DND-41 (cell line): ENCODE measurements around the gene PLEKHS1.

ENCODE experiments used
- ATAC-seq: fragments of 200-7000 bp; cut with Tn5 transposase; 3 replicates; pipeline ENCODE4 v1.9.1; 2021; ENCODE audit warnings: low read depth; ENCODE audit not compliant: insufficient read depth
- DNase-seq: peaks from one replicate; pipeline ENCODE4 v3.0.0-alpha.2; 2020
- H2AFZ ChIP-seq: 2 replicates; pipeline ENCODE4 v1.6.0; 2012; ENCODE audit warnings: low read depth, low read length
- H3K27ac ChIP-seq: 2 replicates; pipeline ENCODE4 v1.5.1; 2012; ENCODE audit warnings: low read length, inconsistent platforms
- H3K27me3 ChIP-seq: fragments of 200-600 bp; sonication (generic); 2 replicates; pipeline ENCODE4 v1.6.0; 2012; ENCODE audit warnings: low read length, mild to moderate bottlenecking, inconsistent platforms; ENCODE audit not compliant: insufficient read depth, poor library complexity
- H3K36me3 ChIP-seq: 2 replicates; pipeline ENCODE4 v1.5.1; 2012; ENCODE audit warnings: low read length, inconsistent platforms; ENCODE audit not compliant: insufficient read depth
- H3K4me1 ChIP-seq: 2 replicates; pipeline ENCODE4 v1.5.1; 2012; ENCODE audit warnings: mild to moderate bottlenecking, low read length; ENCODE audit not compliant: insufficient read depth
- H3K4me2 ChIP-seq: 2 replicates; pipeline ENCODE4 v1.6.0; 2012; ENCODE audit warnings: mild to moderate bottlenecking, moderate library complexity, low read length, inconsistent platforms; ENCODE audit not compliant: insufficient read depth
- H3K4me3 ChIP-seq, 2 experiments: fragments of 200-600 bp in 1 of 2; shearing (Covaris generic) in 1 of 2; 2 replicates each; pipeline ENCODE4 v1.5.1; 2012 to 2016; ENCODE audit warnings: inconsistent platforms in 2 of 2, low read length in 2 of 2, mild to moderate bottlenecking in 2 of 2, low read depth in 1 of 2, moderate library complexity in 1 of 2
- H3K79me2 ChIP-seq: 2 replicates; pipeline ENCODE4 v1.6.0; 2012; ENCODE audit warnings: low read length, inconsistent platforms; ENCODE audit not compliant: insufficient read depth
- H3K9ac ChIP-seq: 2 replicates; pipeline ENCODE4 v1.6.0; 2012; ENCODE audit warnings: low read depth, mild to moderate bottlenecking, inconsistent platforms, low read length, moderate library complexity
- H3K9me3 ChIP-seq: 2 replicates; pipeline ENCODE4 v1.5.1; 2012; ENCODE audit warnings: low read length, moderate library complexity, mild to moderate bottlenecking, inconsistent platforms; ENCODE audit not compliant: insufficient read depth, severe bottlenecking
- H4K20me1 ChIP-seq: 2 replicates; pipeline ENCODE4 v1.6.0; 2012; ENCODE audit warnings: low read length; ENCODE audit not compliant: insufficient read depth
- EZH2 ChIP-seq: IDR thresholded peaks from 3 replicates; pipeline ENCODE4 v1.6.1; 2012; ENCODE audit warnings: borderline replicate concordance, low read depth, mild to moderate bottlenecking, moderate library complexity, low read length, inconsistent platforms; ENCODE audit not compliant: severe bottlenecking
- TF ChIP-seq, protein P1 (sequence below): IDR thresholded peaks from 2 replicates; pipeline ENCODE4 v1.5.1; 2012; ENCODE audit warnings: borderline replicate concordance, low read length, moderate library complexity, mild to moderate bottlenecking; ENCODE audit not compliant: poor library complexity, severe bottlenecking; ENCODE audit errors: extremely low read depth

Gene PLEKHS1

GRCh38 chr10:113713640-113713982 lies 37.9 kb upstream of the PLEKHS1 start:
- no peak for TF ChIP-seq EZH2
- TF ChIP-seq, protein P1, sequence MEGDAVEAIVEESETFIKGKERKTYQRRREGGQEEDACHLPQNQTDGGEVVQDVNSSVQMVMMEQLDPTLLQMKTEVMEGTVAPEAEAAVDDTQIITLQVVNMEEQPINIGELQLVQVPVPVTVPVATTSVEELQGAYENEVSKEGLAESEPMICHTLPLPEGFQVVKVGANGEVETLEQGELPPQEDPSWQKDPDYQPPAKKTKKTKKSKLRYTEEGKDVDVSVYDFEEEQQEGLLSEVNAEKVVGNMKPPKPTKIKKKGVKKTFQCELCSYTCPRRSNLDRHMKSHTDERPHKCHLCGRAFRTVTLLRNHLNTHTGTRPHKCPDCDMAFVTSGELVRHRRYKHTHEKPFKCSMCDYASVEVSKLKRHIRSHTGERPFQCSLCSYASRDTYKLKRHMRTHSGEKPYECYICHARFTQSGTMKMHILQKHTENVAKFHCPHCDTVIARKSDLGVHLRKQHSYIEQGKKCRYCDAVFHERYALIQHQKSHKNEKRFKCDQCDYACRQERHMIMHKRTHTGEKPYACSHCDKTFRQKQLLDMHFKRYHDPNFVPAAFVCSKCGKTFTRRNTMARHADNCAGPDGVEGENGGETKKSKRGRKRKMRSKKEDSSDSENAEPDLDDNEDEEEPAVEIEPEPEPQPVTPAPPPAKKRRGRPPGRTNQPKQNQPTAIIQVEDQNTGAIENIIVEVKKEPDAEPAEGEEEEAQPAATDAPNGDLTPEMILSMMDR = no peak
- H2AFZ ChIP-seq = no peak overlapping the region
- no peaks in the 10 kb centered on the region for H3K27me3 ChIP-seq
- no peak overlapping the region for H3K9ac ChIP-seq
- no peaks in the 10 kb centered on the region for H3K4me1 ChIP-seq
- H3K4me2 ChIP-seq = no peak overlapping the region
- H4K20me1 ChIP-seq = peaks cover 22% of the 10 kb centered on the region
- peaks cover 25% of the 10 kb centered on the region for H3K79me2 ChIP-seq
- H3K36me3 ChIP-seq = peaks cover 29% of the 10 kb centered on the region
- DNase-seq (no peak), ATAC-seq (no peak)
- no peak overlapping the region for H3K27ac ChIP-seq
- H3K9me3 ChIP-seq = no peaks in the 10 kb centered on the region
- H3K4me3 ChIP-seq = no peak overlapping the region

- no peak overlapping the region for H3K9ac ChIP-seq
- no peaks in the 10 kb centered on the region for H3K27me3 ChIP-seq
- H3K36me3 ChIP-seq = peaks cover 31% of the 10 kb centered on the region
- DNase-seq = no peak
- no peak overlapping the region for H3K4me3 ChIP-seq
- no peak for ATAC-seq
- peaks cover 25% of the 10 kb centered on the region for H3K79me2 ChIP-seq
- no peaks in the 10 kb centered on the region for H3K4me1 ChIP-seq
- no peak overlapping the region for H3K27ac ChIP-seq
- H2AFZ ChIP-seq = no peak overlapping the region
- no peak for TF ChIP-seq EZH2
- TF ChIP-seq, protein P1 = no peak
- H3K9me3 ChIP-seq = no peaks in the 10 kb centered on the region
- H3K4me2 ChIP-seq = no peak overlapping the region
- H4K20me1 ChIP-seq = peaks cover 19% of the 10 kb centered on the region
These were observed 35.2 kb upstream of the PLEKHS1 start for GRCh38 chr10:113716109-113716910.

DNA sequence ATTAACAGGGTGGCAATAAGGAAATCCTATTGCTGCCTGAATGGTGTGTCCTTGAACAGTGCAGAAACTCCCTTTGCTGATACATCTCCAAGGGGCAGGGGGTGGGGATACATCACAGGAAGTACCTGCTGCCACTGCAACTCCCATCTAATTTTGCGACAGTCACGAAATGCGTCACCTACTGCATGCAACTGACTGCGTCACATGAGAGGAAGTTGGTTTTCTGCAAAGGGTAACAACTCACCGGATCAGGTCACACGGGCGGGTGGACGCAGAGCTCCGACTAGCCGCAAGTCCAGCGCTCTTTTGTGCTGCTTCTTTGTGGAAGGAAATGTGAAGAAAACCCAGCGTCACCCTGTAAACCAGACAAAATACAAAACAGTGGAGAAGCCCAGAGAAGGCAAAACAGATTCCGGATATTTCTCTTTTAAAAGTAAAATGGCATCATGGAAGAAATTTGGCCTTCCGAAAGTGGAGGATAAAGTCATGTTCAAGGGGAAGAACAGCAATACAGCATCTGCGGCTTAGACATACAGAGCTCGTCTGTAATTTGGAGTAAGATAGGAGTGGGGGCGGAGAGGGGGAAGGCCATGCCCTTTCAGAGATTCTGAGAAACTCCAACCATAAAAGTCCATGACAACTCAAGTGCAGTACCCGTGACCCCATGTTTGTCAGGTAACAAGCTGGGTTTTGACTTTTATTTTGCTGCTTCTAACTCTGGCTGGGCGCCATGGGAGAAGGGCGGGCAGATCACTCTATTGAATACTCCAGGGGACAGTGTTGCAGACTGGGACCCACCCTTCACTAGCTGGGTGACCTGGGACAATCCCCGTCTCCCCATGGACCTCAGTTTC lies 32.3 kb upstream of the PLEKHS1 start:
- Histone ChIP-seq H3K4me1 (no peaks in the 10 kb centered on the region), H4K20me1 (peaks cover 3% of the 10 kb centered on the region), H3K9ac (no peak overlapping the region), H3K4me2 (no peak overlapping the region), H3K79me2 (peaks cover 12% of the 10 kb centered on the region), H3K27ac (no peak overlapping the region), H3K36me3 (peaks cover 41% of the 10 kb centered on the region), H3K9me3 (no peaks in the 10 kb centered on the region), H3K4me3 (no peak overlapping the region), H3K27me3 (no peaks in the 10 kb centered on the region), H2AFZ (no peak overlapping the region)
- TF ChIP-seq EZH2 = no peak
- TF ChIP-seq, protein P1 = no peak
- ATAC-seq = no peak
- DNase-seq = no peak
